HEK293T (cell line): ENCODE measurements around the gene DUSP3.

Experiments
- ARNT ChIP-seq: fragments of 450-650 bp; IDR thresholded peaks from 2 replicates; pipeline ENCODE4 v1.6.1; 2017; ENCODE audit warnings: mild to moderate bottlenecking
- BHLHE40 ChIP-seq: fragments of 450-650 bp; IDR thresholded peaks from 2 replicates; pipeline ENCODE4 v1.6.1; 2016; ENCODE audit warnings: mild to moderate bottlenecking, moderate library complexity, borderline replicate concordance
- CTBP1 ChIP-seq: fragments of 450-650 bp; IDR thresholded peaks from 2 replicates; pipeline ENCODE4 v1.6.1; 2016; ENCODE audit warnings: borderline replicate concordance
- ELF4 ChIP-seq: fragments of 450-650 bp; IDR thresholded peaks from 2 replicates; pipeline ENCODE4 v1.6.1; 2017; ENCODE audit warnings: antibody characterized with exemption
- FOXA1 ChIP-seq: fragments of 450-650 bp; IDR thresholded peaks from 2 replicates; pipeline ENCODE4 v1.6.1; 2016; ENCODE audit warnings: mild to moderate bottlenecking
- FOXK2 ChIP-seq: fragments of 450-650 bp; IDR thresholded peaks from 2 replicates; pipeline ENCODE4 v1.6.1; 2016; ENCODE audit warnings: mild to moderate bottlenecking
- FOXM1 ChIP-seq: fragments of 450-650 bp; IDR thresholded peaks from 2 replicates; pipeline ENCODE4 v1.6.1; 2017; ENCODE audit warnings: mild to moderate bottlenecking, borderline replicate concordance
- LEF1 ChIP-seq: fragments of 450-650 bp; IDR thresholded peaks from 2 replicates; pipeline ENCODE4 v1.6.1; 2017; ENCODE audit warnings: mild to moderate bottlenecking, borderline replicate concordance
- NFRKB ChIP-seq: fragments of 450-650 bp; IDR thresholded peaks from 2 replicates; pipeline ENCODE4 v1.6.1; 2016; ENCODE audit warnings: mild to moderate bottlenecking, moderate library complexity
- SP1 ChIP-seq: fragments of 450-650 bp; IDR thresholded peaks from 2 replicates; pipeline ENCODE4 v1.6.1; 2017
- SUZ12 ChIP-seq: fragments of 450-650 bp; IDR thresholded peaks from 2 replicates; pipeline ENCODE4 v1.6.1; 2016; ENCODE audit warnings: mild to moderate bottlenecking
- TARDBP ChIP-seq: fragments of 450-650 bp; IDR thresholded peaks from 2 replicates; pipeline ENCODE4 v1.6.1; 2016
- ZNF384 ChIP-seq: fragments of 450-650 bp; IDR thresholded peaks from 2 replicates; pipeline ENCODE4 v1.6.1; 2016
- TF ChIP-seq, protein P1 (sequence below): fragments of 450-650 bp; IDR thresholded peaks from 2 replicates; pipeline ENCODE4 v1.6.1; 2016

- TF ChIP-seq BHLHE40 (no peak), FOXM1 (no peak), TARDBP (no peak), ARNT (no peak), SUZ12 (no peak), ZNF384 (no peak), FOXK2 (no peak), SP1 (no peak), CTBP1 (no peak), FOXA1 (no peak), LEF1 (no peak), ELF4 (no peak), NFRKB (no peak)
- TF ChIP-seq, protein P1, sequence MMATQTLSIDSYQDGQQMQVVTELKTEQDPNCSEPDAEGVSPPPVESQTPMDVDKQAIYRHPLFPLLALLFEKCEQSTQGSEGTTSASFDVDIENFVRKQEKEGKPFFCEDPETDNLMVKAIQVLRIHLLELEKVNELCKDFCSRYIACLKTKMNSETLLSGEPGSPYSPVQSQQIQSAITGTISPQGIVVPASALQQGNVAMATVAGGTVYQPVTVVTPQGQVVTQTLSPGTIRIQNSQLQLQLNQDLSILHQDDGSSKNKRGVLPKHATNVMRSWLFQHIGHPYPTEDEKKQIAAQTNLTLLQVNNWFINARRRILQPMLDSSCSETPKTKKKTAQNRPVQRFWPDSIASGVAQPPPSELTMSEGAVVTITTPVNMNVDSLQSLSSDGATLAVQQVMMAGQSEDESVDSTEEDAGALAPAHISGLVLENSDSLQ: no peak
Observed at GRCh38 chr17:43820759-43821158, 42.0 kb upstream of the DUSP3 start.
